IMR-90 (cell line): ENCODE measurements around the gene CMSS1.

ENCODE experiments used
- CTCF ChIP-seq: conservative IDR thresholded peaks from 2 replicates; pipeline ENCODE4 v1.5.1; 2012; ENCODE audit warnings: mild to moderate bottlenecking, low read depth, low read length, improper control_type of control experiment
- MAFK ChIP-seq: IDR thresholded peaks from 2 replicates; pipeline ENCODE4 v1.6.1; 2012; ENCODE audit warnings: low read depth, low read length, improper control_type of control experiment
- MXI1 ChIP-seq: IDR thresholded peaks from 2 replicates; pipeline ENCODE4 v1.6.1; 2012; ENCODE audit warnings: low read depth, mild to moderate bottlenecking, low read length, moderate library complexity, borderline replicate concordance
- POLR2A ChIP-seq: IDR thresholded peaks from 2 replicates; pipeline ENCODE4 v1.6.1; 2012; ENCODE audit warnings: mild to moderate bottlenecking, low read depth, low read length
- SMC3 ChIP-seq: fragments of 150-350 bp; IDR thresholded peaks from 2 replicates; pipeline ENCODE4 v1.6.1; 2016; ENCODE audit warnings: low read depth, mild to moderate bottlenecking, antibody characterized with exemption, low read length, moderate library complexity

GRCh38 chr3:100099621-100100020, 282.0 kb downstream of the CMSS1 start:
- TF ChIP-seq CTCF (no peak), POLR2A (no peak), SMC3 (no peak), MAFK (no peak), MXI1 (no peak)
